Measurements from ENCODE around the gene DDN. TPM values are rescaled to one million over a fixed set of nuclear protein-coding genes. Genes with fewer than 3 reads are reported as not detected.

The DDN gene
- total and polyA plus RNA-seq, 4 donors: 0.44 to 1.5 (median 0.97) TPM

GRCh38 chr12:49014547-49014946, 15.4 kb upstream of the DDN start:
- peaks cover 19% of the 10 kb centered on the region for H3K36me3 ChIP-seq (ENCODE audit: control insufficient read depth, insufficient read depth, low read length)
- 83% methylated on average over 1 of the region's 1 CpG for WGBS (ENCODE audit: insufficient coverage)
- H3K27me3 ChIP-seq (ENCODE audit: control insufficient read depth, insufficient read depth, low read length): no peaks in the 10 kb centered on the region
- peaks cover 12% of the 10 kb centered on the region for H3K4me1 ChIP-seq (ENCODE audit: control insufficient read depth, insufficient read depth, low read length)
- no peaks in the 10 kb centered on the region for H3K9me3 ChIP-seq (ENCODE audit: control insufficient read depth, insufficient read depth, low read length)
- no peak overlapping the region for H3K4me3 ChIP-seq (ENCODE audit: low read depth, low read length)
- H3K27ac ChIP-seq (ENCODE audit: low read depth, low read length): no peak overlapping the region
- DNase-seq (ENCODE audit: low read depth in 4 of 6, low spot score in 6 of 6): peak in 1 of 6 donors; percentile 26

GRCh38 chr12:49013428-49013827, 14.3 kb upstream of the DDN start:
- WGBS (ENCODE audit: insufficient coverage): 100% methylated on average over 1 of the region's 3 CpGs
- no peak for DNase-seq (ENCODE audit: low read depth in 4 of 6, low spot score in 6 of 6)
- Histone ChIP-seq H3K36me3 (ENCODE audit: control insufficient read depth, insufficient read depth, low read length) (peaks cover 21% of the 10 kb centered on the region), H3K4me1 (ENCODE audit: control insufficient read depth, insufficient read depth, low read length) (peaks cover 8% of the 10 kb centered on the region), H3K27me3 (ENCODE audit: control insufficient read depth, insufficient read depth, low read length) (no peaks in the 10 kb centered on the region), H3K27ac (ENCODE audit: low read depth, low read length) (no peak overlapping the region), H3K4me3 (ENCODE audit: low read depth, low read length) (no peak overlapping the region), H3K9me3 (ENCODE audit: control insufficient read depth, insufficient read depth, low read length) (no peaks in the 10 kb centered on the region)

- H3K36me3 ChIP-seq (ENCODE audit: control insufficient read depth, insufficient read depth, low read length): peaks cover 21% of the 10 kb centered on the region
- no peak overlapping the region for H3K4me3 ChIP-seq (ENCODE audit: low read depth, low read length)
- no peak for DNase-seq (ENCODE audit: low read depth in 4 of 6, low spot score in 6 of 6)
- no peak overlapping the region for H3K27ac ChIP-seq (ENCODE audit: low read depth, low read length)
- no peaks in the 10 kb centered on the region for H3K27me3 ChIP-seq (ENCODE audit: control insufficient read depth, insufficient read depth, low read length)
- no peaks in the 10 kb centered on the region for H3K9me3 ChIP-seq (ENCODE audit: control insufficient read depth, insufficient read depth, low read length)
- peaks cover 4% of the 10 kb centered on the region for H3K4me1 ChIP-seq (ENCODE audit: control insufficient read depth, insufficient read depth, low read length)
These were observed 13.6 kb upstream of the DDN start for GRCh38 chr12:49012739-49013138.

GRCh38 chr12:49010092-49010668, 11.0 kb upstream of the DDN start:
- Histone ChIP-seq H3K9me3 (ENCODE audit: control insufficient read depth, insufficient read depth, low read length) (no peaks in the 10 kb centered on the region), H3K27me3 (ENCODE audit: control insufficient read depth, insufficient read depth, low read length) (no peaks in the 10 kb centered on the region), H3K27ac (ENCODE audit: low read depth, low read length) (no peak overlapping the region), H3K36me3 (ENCODE audit: control insufficient read depth, insufficient read depth, low read length) (peaks cover 21% of the 10 kb centered on the region), H3K4me3 (ENCODE audit: low read depth, low read length) (no peak overlapping the region), H3K4me1 (ENCODE audit: control insufficient read depth, insufficient read depth, low read length) (no peaks in the 10 kb centered on the region)
- no peak for DNase-seq (ENCODE audit: low read depth in 4 of 6, low spot score in 6 of 6)
- 100% methylated on average over 2 of the region's 3 CpGs for WGBS (ENCODE audit: insufficient coverage)

GRCh38 chr12:49008943-49009342, 9.8 kb upstream of the DDN start:
- peaks cover 34% of the 10 kb centered on the region for H3K36me3 ChIP-seq (ENCODE audit: control insufficient read depth, insufficient read depth, low read length)
- no CpG with 5 or more reads among the region's 1 CpG for WGBS (ENCODE audit: insufficient coverage)

GRCh38 chr12:49000346-49000745, 1.2 kb upstream of the DDN start:
- peak overlapping the region; percentile 10 for H3K27ac ChIP-seq (ENCODE audit: low read depth, low read length)
- H3K4me3 ChIP-seq (ENCODE audit: low read depth, low read length): no peak overlapping the region
- no peaks in the 10 kb centered on the region for H3K9me3 ChIP-seq (ENCODE audit: control insufficient read depth, insufficient read depth, low read length)
- WGBS (ENCODE audit: insufficient coverage): no CpG with 5 or more reads among the region's 2 CpGs
- H3K27me3 ChIP-seq (ENCODE audit: control insufficient read depth, insufficient read depth, low read length): peaks cover 46% of the 10 kb centered on the region
- H3K4me1 ChIP-seq (ENCODE audit: control insufficient read depth, insufficient read depth, low read length): peaks cover 39% of the 10 kb centered on the region
- H3K36me3 ChIP-seq (ENCODE audit: control insufficient read depth, insufficient read depth, low read length): peaks cover 38% of the 10 kb centered on the region
- peak in 2 of 6 donors; percentile 39 to 64 for DNase-seq (ENCODE audit: low read depth in 4 of 6, low spot score in 6 of 6)

More at GRCh38 chr12:49008943-49009342, 9.8 kb upstream of the DDN start:
- no peaks in the 10 kb centered on the region for H3K4me1 ChIP-seq (ENCODE audit: control insufficient read depth, insufficient read depth, low read length)
- H3K27me3 ChIP-seq (ENCODE audit: control insufficient read depth, insufficient read depth, low read length): no peaks in the 10 kb centered on the region
- H3K27ac ChIP-seq (ENCODE audit: low read depth, low read length): no peak overlapping the region
- no peak overlapping the region for H3K4me3 ChIP-seq (ENCODE audit: low read depth, low read length)
- DNase-seq (ENCODE audit: low read depth in 4 of 6, low spot score in 6 of 6): no peak
- no peaks in the 10 kb centered on the region for H3K9me3 ChIP-seq (ENCODE audit: control insufficient read depth, insufficient read depth, low read length)

GRCh38 chr12:48998497-48999353, 450 bp downstream of the DDN start:
- Histone ChIP-seq H3K27me3 (ENCODE audit: control insufficient read depth, insufficient read depth, low read length) (peaks cover 63% of the 10 kb centered on the region), H3K4me3 (ENCODE audit: low read depth, low read length) (no peak overlapping the region), H3K4me1 (ENCODE audit: control insufficient read depth, insufficient read depth, low read length) (peaks cover 45% of the 10 kb centered on the region), H3K36me3 (ENCODE audit: control insufficient read depth, insufficient read depth, low read length) (peaks cover 23% of the 10 kb centered on the region), H3K27ac (ENCODE audit: low read depth, low read length) (no peak overlapping the region), H3K9me3 (ENCODE audit: control insufficient read depth, insufficient read depth, low read length) (no peaks in the 10 kb centered on the region)
- peak in 2 of 6 donors; percentile 14 to 31 for DNase-seq (ENCODE audit: low read depth in 4 of 6, low spot score in 6 of 6)
- under 1% methylated on average over 32 of the region's 48 CpGs for WGBS (ENCODE audit: insufficient coverage)

GRCh38 chr12:48997719-48998496, 1.3 kb downstream of the DDN start:
- 2% methylated on average over 56 of the region's 57 CpGs for WGBS (ENCODE audit: insufficient coverage)
- H3K4me1 ChIP-seq (ENCODE audit: control insufficient read depth, insufficient read depth, low read length): peaks cover 45% of the 10 kb centered on the region
- H3K27me3 ChIP-seq (ENCODE audit: control insufficient read depth, insufficient read depth, low read length): peaks cover 70% of the 10 kb centered on the region

GRCh38 chr12:48996794-48997718, 2.1 kb downstream of the DDN start:
- Histone ChIP-seq H3K27me3 (ENCODE audit: control insufficient read depth, insufficient read depth, low read length) (peaks cover 72% of the 10 kb centered on the region), H3K4me1 (ENCODE audit: control insufficient read depth, insufficient read depth, low read length) (peaks cover 45% of the 10 kb centered on the region), H3K9me3 (ENCODE audit: control insufficient read depth, insufficient read depth, low read length) (no peaks in the 10 kb centered on the region), H3K4me3 (ENCODE audit: low read depth, low read length) (peak overlapping the region; percentile 9), H3K27ac (ENCODE audit: low read depth, low read length) (no peak overlapping the region), H3K36me3 (ENCODE audit: control insufficient read depth, insufficient read depth, low read length) (peaks cover 7% of the 10 kb centered on the region)
- peak in 2 of 6 donors; percentile 92 to 93 for DNase-seq (ENCODE audit: low read depth in 4 of 6, low spot score in 6 of 6)
- 4% methylated on average over 60 of the region's 71 CpGs for WGBS (ENCODE audit: insufficient coverage)

More at GRCh38 chr12:48997719-48998496, 1.3 kb downstream of the DDN start:
- Histone ChIP-seq H3K9me3 (ENCODE audit: control insufficient read depth, insufficient read depth, low read length) (no peaks in the 10 kb centered on the region), H3K36me3 (ENCODE audit: control insufficient read depth, insufficient read depth, low read length) (peaks cover 16% of the 10 kb centered on the region), H3K4me3 (ENCODE audit: low read depth, low read length) (no peak overlapping the region), H3K27ac (ENCODE audit: low read depth, low read length) (no peak overlapping the region)
- DNase-seq (ENCODE audit: low read depth in 4 of 6, low spot score in 6 of 6): peak in 1 of 6 donors; percentile 3

Data from spinal cord (tissue), 10 donors.